UCSD-AML1 (cell line): Measurements from ENCODE around the gene SGO2.
A peak's percentile ranks its signal among the peaks of the same experiment; 100 is the strongest.
"Not testable (repeated sequence)": the region's sequence is repeated elsewhere in the genome, so short reads cannot be mapped to it uniquely, and the experiment has no call there.

Experiments used
- DNase-seq: peaks from one replicate; lab custom pipeline; 2025; ENCODE audit not compliant: unreplicated experiment; lab: John Stamatoyannopoulos, UW

Gene SGO2

DNA sequence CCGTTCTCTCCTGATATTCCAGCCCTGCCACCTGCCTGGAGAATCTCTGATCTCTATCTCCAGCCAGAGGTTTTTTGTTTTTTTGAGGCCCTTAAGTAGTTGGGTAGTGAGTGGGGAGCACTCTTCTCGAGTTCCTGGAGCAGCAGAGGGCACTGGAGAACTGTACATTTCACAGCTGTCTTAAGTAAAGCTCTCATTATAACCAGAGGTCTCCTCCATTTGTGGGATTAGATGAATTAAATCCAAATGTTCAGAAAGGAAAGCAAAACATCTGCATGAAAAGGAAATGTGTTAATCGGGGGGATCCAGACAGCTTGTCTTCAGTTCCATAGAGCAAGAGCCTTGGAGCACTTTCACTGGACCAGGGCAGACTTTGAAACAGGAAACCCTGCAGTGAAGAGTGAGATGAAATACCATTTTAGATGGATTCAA, 92.6 kb downstream of the SGO2 start:
- peak; percentile 13 for DNase-seq

DNA sequence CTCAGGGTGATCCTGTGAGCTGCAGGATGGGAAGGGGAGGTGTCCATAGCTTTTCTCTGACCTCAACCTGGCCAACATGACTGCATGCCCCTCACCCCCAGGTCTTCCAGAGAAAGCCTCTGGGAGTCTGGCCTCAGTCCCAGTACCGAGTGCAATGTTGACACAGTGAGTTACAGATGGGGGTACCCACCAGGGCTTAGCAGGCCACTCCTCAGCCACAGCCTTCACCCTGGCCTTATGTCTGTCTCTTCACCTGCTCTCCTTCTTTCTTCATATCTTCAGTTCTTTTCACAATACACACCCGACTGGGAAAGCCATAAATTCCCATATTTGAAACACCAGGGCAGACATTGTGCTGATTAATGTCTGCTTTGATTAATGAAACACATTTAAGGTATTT, 93.3 kb downstream of the SGO2 start:
- DNase-seq = no peak

DNA sequence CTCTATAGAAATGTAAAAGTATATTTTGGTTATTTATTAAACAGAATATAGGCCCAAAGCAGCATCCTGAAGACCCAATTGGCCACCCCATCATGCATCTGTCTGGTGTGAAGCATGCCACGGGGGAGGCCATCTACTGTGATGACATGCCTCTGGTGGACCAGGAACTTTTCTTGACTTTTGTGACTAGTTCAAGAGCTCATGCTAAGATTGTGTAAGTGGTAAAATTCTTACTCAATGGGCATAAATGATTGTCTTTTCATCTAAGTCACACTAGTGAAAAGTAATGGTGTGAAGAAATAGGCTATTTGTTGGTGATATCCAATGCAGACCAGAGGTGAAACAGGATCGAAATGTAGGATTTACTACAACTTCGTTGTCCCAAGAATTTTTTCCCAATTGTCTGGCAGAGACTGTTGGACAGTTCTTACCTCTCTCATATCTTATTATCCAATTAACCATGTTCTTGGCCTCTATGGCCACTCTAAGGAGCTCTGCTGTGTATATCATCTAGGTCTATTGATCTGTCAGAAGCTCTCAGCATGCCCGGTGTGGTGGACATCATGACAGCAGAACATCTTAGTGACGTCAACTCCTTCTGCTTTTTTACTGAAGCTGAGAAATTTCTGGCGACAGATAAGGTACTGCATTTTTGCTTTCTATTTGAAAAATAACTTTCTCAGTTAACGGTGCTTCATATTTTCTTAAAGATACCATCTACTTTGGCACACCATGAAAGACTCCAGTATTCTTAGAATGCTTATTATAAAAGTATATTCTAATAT, 94.8 kb downstream of the SGO2 start:
- DNase-seq = no peak

DNA sequence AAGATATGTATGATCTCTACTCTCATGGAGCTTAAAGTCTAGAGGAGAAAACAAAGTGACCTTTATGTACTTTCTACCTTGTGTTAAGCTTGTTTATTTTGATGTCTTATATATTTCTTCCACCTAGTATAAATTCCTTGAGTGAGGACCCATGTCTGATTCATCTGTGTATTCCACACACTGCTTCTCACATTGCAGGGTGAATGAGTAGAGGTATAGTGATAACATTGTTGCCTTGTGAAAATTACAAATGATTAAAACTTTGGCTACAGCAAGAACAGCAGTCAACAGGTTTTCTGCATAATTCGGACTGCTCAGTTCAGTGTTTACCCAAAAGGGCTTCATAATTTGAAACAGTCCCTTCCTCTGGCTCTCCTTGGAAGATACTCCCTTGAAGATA, 96.1 kb downstream of the SGO2 start:
- no peak for DNase-seq

DNA sequence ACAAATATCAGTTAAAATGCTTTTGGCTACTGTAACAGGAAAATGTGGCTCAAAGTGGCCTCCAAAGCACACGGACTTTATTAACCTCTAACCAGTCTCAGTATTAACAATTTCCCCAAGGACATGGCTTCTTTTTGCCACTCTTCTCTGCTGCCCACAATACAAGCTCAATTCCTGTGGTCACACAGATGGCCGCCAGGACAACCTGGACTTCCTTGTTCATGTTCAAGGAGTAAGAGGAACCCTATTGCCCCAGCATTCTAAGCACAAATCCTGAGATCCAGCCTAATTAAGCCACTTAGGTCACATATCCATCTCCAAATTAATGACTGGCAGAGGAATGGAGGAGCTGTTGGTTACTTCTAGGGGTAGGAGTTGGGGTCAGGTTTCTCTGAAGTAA, 98.0 kb downstream of the SGO2 start:
- no peak for DNase-seq

DNA sequence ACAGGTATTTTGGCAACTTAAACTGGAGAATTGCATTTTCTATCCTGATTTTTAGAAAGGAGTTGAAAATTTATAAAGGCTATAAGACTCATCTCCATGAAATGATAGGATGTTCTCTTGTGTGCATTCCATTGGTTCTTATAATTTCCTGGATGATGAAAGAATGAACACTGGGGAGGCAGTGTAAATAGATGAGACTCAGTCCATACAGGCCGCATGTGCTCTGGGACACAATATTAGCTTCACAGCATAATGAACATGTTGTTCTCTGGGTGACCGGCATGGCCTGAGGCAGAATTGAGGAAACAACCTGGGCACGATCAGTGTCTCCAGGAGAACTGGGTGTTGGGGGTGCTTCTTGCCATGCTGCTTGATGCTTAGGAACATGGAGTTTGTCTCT, 98.7 kb downstream of the SGO2 start:
- DNase-seq = no peak

DNA sequence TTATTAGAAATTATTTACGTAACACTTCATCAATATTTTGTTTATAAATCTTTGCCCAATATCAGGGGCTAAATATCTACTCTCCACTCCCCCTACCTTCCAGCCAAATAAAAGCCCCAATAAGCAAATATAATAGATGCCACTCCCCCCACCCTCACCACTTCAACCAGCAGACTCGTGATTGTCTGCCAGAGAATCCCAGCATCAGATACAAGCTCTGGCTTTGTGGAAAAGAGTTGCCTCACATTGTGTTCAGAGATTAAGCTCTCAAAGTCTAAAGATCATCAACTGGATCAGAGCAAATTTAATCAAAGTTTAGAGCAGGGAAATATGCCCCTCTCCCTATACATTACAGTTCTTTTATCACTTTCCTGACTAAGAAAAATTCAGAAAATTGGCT, 99.3 kb downstream of the SGO2 start:
- no peak for DNase-seq

DNA sequence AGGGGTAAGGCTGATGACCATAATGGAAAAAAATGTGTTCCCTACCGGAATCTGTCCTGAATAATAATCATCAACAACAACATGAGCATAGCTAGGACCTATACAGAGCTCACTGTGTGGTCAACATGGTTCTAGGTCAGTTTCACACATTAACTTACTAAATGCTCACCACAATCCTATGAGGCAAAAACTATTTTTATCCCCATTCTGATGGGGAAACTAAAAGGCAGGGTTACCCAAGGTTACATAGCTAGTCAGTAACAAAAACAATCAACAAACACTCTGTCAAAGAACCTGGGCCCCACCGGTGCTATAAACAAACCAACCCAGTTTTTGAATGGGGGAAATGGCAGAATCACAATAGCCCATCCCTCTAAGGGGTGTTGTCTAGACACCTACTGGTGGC, 100.0 kb downstream of the SGO2 start:
- no peak for DNase-seq

DNA sequence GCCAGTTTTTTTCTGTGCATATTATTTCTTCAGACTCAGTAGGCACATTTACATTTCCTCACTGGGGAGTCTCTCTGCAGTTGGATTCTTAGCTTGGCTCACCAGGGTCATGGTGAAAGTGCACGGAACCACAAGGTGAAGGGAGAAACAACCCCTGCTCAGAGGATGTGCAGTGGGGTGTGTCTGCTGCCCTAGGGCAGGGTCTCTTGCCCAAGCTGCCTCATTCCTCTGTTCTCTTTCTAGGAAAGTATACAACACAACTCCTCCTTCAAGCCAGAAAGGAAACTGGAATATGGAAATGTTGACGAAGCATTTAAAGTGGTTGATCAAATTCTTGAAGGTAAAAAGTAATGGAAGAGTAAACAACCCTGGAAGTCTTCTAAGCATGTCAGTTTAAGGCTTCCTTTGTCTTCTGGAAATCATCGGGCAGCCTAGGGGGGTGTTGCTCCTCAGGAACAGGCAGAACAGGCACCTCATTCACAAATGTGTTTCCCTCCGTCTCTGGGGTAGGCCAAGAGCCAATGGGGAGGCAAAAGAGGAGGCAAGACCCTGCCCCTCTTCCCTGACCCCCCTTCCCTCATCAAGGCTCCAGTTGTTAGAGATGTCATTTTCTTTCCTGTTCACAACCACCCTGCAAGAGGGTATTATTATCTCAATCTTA, 101.2 kb downstream of the SGO2 start:
- no peak for DNase-seq

DNA sequence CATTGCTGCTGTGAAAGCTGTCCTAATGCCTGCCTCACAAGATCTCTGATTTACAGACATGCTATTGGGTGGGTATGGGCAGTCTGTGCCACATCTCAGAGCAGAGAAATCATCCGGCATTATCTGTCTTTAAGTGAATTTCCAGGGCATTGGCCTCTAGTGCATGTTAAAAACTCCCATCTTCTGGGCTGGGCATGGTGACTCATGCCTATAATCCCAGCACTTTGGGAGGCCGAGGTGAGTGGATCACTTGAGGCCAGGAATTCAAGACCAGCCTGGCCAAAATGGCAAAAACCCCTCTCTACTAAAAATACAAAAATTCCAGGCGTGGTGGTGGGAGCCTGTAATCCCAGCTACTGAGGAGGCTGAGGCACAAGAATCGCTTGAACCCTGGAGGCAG, 102.5 kb downstream of the SGO2 start:
- DNase-seq = not testable (repeated sequence)

DNA sequence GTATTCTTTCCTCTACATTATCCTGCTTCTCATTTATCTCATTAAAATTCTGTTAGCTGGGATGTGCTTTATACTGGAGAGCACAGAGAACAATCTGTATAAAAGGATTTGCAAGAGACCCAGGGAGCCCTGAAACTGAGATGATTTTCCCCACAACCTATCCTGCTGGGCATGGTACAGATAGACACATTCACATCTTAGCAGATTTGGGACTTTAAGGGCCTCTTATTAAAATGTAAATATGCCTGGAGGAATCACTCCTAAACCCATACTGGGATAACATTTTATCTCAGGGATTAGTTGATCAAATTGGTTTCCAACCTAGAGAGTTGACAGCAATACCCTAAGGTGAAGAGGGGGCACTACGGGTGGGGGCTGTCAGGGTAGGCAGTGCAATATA, 105.3 kb downstream of the SGO2 start:
- DNase-seq = no peak
